GM21786 (cell line): ENCODE measurements around the gene ADGRG1.
"Not testable (repeated sequence)": the region's sequence is repeated elsewhere in the genome, so short reads cannot be mapped to it uniquely, and the experiment has no call there.

Experiments used
- ATAC-seq: cut with Tn5 transposase; IDR thresholded peaks from one replicate; pipeline ENCODE4 v1.9.1; 2021; ENCODE audit not compliant: unreplicated experiment

Gene ADGRG1

DNA sequence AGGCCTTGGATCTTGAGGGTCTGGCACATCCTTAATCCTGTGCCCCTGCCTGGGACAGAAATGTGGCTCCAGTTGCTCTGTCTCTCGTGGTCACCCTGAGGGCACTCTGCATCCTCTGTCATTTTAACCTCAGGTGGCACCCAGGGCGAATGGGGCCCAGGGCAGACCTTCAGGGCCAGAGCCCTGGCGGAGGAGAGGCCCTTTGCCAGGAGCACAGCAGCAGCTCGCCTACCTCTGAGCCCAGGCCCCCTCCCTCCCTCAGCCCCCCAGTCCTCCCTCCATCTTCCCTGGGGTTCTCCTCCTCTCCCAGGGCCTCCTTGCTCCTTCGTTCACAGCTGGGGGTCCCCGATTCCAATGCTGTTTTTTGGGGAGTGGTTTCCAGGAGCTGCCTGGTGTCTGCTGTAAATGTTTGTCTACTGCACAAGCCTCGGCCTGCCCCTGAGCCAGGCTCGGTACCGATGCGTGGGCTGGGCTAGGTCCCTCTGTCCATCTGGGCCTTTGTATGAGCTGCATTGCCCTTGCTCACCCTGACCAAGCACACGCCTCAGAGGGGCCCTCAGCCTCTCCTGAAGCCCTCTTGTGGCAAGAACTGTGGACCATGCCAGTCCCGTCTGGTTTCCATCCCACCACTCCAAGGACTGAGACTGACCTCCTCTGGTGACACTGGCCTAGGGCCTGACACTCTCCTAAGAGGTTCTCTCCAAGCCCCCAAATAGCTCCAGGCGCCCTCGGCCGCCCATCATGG is 35.7 kb downstream of the ADGRG1 start:
- ATAC-seq: no peak

DNA sequence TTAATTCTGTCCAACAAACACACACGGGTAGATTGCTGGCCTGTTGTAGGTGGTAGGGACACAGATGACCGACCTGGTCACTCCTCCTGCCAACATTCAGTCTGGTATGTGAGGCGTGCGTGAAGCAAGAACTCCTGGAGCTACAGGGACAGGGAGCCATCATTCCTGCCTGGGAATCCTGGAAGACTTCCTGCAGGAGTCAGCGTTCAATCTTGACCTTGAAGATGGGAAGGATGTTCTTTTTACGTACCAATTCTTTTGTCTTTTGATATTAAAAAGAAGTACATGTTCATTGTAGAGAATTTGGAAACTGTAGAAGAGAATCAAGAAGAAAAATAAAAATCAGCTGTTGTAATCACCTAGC is 36.2 kb downstream of the ADGRG1 start:
- no peak for ATAC-seq

DNA sequence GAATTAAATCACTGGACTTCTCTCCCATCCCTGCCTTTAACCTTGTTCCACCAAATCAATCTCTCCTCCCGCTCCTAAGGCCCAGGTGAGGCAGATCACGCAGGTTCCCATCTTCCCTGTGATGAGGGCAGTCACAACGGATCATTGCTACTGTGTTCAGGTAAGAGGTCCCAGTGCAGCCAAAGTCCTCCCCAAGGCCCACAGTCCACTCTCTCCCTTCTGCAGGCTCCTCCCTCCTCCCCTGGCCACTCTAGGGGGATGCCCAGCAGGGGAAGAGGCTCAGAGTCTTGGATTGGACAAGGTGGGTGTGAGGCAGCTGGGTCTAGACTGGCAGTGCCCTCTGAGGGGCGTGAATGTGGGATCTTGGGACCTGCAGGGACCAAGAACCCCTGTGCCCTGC is 37.1 kb downstream of the ADGRG1 start:
- no peak for ATAC-seq

GRCh38 chr16:57666353-57667047 is 38.1 kb downstream of the ADGRG1 start:
- no peak for ATAC-seq

- no peak for ATAC-seq
Measured at GRCh38 chr16:57667048-57667525, 38.7 kb downstream of the ADGRG1 start.

DNA sequence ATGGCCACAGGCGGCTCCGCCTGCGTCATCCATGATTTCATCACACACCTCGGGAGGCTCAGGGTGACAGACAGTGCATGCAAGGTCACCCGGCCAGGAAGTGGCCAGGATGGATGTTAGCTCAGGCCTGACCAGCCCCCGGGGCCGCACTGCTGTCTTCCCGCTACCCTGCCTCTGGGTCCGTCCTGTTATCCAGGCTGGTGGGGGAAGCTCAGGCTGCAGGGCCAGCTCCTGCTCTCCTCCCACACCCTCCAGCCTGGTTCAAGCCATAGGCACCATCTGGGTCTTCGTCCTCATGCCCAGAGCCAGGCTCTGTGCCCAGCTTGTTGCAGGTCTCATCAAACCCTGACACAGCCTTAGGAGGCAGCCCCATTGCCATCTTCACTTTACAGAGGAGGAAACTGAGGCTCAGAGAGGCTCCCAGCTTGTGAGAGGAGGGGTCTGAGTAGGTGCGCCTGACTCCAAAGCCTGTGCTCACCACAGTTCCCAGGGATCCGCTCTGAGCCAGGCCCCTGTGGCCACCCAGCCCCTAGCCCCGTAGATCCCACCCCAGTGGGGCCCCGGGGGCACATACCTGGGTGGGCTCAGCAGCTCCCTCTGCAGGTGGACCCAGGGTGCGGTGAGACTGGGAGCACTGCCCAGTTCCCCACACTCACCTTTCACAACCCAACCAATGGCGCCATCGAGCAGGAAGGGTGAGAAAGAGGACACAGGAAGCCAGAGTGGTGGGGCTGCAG is 39.3 kb downstream of the ADGRG1 start:
- no peak for ATAC-seq

GRCh38 chr16:57668263-57668571 is 39.8 kb downstream of the ADGRG1 start, which contains the start of gene ADGRG3:
ADGRG3 (plus strand) TSS chr16:57668306; CDS start chr16:57668348, 42 bp downstream.
- ATAC-seq: no peak

DNA sequence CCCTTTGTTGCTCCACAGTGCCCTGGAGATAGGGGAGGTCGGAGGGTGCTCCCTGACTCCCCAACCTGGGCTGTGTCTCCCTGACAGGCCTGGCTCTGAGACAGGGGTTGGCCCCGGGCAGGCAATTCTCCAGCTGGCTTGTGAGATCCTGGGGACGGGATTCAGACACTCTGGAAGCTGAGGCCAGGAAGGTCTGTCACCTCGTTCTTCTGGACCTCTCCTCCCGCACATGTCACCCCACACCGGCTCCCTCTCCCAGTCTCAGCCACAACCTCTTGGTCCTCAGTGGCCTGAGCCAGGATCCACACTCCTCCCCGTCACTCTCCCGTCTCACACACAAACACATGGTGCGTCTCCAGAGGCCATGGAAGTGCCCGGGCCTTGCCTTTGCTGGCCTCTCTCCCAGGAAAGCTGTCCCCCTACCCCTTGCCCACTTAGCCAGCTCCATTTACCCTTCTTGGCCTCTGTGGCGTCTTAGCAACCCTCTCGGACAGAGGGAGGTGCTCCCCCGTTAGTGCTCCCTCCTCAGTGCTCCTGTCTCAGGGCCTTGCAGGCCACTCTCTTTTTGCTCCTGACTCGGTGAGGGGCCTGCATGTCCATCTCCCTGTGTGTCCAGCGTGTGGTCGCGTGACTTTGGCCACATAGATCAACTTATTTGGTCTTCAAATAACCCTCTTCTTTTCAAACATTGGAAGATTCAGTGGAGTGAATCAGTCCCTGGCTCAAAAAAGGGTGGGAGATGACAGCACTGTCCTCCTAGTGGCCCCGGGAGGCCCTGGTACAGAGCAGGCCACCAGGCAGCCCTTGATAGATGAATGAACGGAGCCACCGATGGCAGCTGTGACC is 40.4 kb downstream of the ADGRG1 start:
- ATAC-seq: no peak

DNA sequence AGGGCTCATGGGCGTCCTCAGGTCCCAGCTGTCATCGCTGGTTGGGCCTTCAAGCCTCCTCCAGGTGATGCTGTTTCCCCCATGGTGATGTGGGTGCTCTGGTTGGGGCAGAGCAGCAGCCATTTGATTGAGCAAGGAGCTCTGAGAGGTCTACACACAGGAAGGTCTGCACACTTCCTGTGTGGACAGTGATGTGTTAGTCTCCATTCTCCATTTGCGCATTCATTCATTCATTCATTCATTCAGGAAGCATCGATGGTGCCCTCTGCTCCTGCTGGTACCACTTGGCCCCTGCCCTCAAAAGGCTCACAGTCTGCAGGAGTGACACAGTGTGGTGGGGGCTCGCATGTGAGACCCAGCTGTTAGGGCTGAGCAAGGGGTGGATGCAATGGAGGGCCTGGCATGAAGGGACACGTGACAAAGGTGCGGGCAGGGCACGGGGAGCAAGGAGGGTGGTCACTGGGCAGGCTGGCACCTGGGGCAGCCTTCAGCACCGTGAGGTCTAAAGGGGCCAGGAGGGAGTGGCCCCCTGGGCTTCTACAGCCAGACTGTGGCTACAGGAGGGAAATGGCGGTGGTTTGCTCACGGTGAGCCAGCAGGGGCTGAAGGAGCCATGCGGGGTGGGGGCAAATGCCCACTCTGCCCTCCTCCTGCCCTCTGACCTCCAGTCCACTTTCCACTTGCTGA is 41.2 kb downstream of the ADGRG1 start:
- no peak for ATAC-seq

- ATAC-seq: no peak
Measured at GRCh38 chr16:57670196-57670595, 41.8 kb downstream of the ADGRG1 start.

DNA sequence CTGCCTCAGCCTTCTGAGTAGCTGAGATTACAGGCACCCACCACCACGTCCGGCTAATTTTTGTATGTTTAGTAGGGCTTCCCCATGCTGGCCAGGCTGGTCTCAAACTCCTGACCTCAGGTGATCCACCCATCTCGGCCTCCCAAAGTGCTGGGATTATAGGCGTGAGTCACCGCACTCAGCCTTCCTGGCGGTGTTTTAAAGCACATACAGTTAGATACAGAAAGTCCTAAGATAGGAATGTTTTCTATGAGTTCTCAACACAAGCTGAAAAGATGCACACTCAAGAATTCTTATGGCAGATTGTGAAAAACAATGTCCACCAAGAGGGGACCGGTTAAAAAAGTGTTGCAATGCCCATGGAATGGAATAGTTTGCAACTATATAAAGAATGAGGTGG is 43.0 kb downstream of the ADGRG1 start:
- not testable (repeated sequence) for ATAC-seq

DNA sequence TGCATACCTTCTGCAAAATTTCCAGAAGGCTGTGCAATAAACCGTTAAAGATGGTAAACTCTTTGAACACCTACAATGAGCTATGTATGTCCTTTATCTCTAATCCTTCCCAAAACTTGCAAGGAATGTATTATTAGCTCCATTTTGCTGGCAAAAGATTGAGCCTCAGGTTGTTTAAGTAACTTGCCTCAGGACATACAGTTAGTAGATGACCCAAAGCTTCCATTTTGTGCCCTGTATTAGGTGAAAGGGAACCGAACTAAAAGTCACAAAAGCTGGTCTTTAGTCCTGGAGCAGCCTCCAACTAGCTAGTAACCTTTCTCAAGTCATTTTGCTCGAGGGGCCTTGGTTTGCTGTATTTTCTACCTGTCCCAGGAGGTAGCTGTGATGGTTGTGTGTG is 44.0 kb downstream of the ADGRG1 start:
- ATAC-seq: no peak

- ATAC-seq: no peak
Measured at GRCh38 chr16:57672824-57673223, 44.4 kb downstream of the ADGRG1 start.

DNA sequence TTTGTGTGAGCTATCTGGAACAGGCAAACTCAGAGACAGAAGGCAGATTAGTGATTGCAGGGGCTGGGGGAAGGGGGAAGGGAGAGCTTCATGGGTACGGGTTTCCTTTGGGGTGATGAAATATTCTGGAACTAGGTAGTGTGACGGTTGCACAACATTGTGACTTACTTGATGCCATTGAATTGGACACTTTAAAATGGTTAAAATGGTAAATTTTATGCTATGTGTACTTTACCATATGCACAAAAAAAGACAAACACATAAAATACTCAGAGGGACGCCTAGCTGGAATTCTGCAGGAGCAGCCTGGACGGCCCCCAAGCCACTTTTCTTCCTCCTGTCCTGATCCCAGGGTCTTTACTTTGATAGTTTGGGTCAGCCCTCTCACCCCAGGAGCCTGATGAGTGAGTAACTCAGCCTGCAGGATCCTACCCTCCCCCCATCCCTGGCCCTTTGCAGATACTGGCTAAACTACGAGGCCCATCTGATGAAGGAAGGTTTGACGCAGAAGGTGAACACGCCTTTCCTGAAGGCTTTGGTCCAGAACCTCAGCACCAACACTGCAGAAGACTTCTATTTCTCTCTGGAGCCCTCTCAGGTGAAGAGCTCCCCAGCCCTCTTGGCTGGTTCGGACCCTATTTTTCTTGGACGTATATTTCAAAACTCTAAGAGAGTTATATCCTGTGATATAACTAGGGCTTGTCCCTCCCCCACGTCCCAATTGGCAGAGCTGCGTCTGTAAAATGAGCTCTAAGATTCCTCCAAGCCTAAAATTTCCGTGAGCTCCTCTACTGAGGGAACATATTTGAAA is 47.5 kb downstream of the ADGRG1 start:
- no peak for ATAC-seq

- ATAC-seq: no peak
Measured at GRCh38 chr16:57676553-57677085, 48.2 kb downstream of the ADGRG1 start.

- ATAC-seq: no peak
Measured at GRCh38 chr16:57677622-57678369, 49.4 kb downstream of the ADGRG1 start.

DNA sequence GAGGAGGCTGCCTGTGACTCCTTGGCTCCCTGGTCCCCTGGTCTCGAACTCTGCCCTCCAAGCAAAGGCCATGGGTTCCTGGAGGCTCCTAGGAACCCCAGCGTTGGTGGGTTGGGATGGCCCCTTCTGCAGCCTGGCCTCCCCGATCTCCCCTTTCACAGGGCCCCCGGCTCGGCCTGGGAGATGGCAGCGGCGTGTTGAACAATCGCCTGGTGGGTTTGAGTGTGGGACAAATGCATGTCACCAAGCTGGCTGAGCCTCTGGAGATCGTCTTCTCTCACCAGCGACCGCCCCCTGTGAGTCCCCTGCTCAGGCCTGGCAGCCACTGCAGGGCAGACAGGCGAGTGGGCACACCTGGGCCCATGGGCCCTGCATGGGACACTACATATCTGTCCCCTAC is 50.6 kb downstream of the ADGRG1 start:
- no peak for ATAC-seq

- no peak for ATAC-seq
Measured at GRCh38 chr16:57679767-57680482, 51.5 kb downstream of the ADGRG1 start.
